GM21515 (cell line): Measurements from ENCODE around the gene BHLHA15.
"Not testable (repeated sequence)": the region's sequence is repeated elsewhere in the genome, so short reads cannot be mapped to it uniquely, and the experiment has no call there.

Experiments used
- ATAC-seq: cut with Tn5 transposase; IDR thresholded peaks from one replicate; pipeline ENCODE4 v1.9.1; 2021; ENCODE audit not compliant: unreplicated experiment

Gene BHLHA15

DNA sequence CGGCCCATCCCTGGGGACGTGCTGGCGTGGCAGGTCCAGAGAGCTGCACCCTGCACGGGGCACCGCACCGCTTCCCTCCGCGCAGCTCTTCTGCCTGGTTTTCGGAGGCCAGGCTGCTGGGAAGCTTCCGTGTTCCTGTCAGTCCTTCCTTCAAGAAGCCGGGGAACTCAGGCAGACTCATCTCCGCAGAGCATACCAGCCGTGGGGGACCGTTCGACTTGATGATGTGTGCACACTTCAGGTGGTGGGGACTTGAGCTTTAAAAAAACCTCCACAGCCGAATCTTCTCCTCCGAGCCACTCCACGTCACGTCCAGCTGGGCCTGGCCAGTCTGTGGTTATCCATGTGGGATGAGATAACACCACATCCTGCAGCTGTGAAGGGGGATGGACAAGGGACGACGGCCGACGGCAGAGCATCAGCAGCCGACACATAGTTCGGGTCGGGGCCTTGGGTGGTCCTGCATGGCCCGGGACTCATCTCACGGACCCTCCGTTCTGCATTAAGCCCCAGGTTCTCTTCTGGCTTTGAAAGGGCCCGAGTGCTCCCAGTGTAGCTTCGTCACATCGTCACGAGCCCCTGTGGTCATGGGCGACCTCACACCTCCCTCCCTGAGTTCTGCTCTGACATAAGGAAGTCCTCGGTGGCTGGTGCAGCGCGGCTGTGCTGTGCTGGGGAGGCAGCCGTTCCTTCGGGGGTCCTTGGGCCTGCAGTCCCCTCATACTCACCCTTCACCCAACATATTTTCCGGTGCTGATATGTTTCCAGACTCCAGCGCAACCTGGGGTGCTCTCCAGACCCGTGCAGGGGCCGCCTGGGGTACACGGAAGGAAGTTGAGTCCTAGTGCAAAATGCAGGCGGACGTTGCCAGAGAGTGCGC is 4.5 kb upstream of the BHLHA15 start:
- ATAC-seq, result no peak

DNA sequence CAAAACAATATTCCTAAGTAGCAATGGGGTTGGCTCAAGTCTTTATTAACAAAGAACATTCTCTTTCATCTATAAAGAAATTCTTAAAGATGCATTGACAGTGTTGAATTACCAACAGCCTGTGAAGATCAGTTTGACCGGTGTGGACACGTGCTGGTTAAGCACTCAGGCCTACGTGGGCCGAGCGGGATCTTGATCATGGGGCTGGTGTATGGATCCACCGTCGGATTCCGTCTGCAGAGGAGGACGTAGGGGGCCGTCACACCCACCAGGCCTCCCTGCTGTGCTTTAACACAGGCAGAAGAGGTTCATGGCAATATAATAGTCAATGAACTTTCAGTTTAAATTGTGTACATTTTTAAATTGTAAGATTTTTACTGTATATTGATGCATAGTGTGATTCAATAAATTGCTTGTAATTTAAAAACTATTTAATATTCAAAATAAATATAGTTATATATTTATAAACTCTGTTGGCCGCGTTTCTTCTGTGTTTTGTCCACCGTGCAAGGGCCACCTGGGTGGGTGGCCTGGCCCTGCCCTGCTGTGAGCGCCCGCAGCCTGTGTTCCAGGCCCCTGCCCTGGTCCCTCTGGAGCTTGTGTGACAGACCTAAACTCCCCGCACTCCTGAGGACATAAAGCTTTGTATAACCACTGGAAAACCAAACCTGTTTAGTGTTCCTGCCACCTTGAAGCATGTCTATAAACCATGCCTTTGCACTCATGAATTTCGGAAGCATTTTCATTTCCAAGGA is 1.9 kb upstream of the BHLHA15 start:
- no peak for ATAC-seq

DNA sequence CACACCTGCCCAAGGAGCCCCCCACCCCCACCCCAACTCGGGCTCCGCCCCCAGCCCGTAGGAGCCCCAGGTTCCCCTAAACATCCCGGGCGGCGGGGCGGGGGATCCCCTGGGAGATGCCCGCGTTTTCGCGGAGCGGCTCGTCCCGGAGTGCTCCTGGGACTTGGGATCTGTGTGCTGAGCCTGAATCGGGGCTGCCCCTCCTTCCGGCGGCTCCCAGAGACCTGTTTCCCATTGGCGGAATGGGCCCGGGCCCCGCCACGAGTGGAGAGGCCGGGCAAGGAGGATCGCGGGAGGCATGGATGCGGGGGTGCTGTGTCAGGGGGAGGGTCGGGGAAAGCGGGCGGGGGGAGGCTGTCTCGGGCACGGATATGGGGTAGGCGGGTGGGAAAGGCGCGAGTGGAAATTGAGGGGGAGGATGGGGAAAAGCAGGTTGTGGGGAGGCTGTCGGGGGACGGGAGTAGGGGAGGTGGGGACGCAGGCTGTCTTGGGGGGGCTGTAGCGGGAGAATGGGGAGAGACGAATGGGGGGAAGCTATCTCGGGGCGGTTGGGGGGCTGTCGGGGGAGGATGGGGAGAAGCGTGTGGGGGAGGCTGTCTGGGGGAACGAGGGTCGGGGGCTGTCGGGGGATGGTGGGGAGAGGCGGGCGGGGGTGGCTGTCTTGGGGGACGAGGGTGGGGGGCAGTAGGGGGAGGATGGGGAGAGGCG is 572 bp upstream of the BHLHA15 start:
- ATAC-seq, result no peak

DNA sequence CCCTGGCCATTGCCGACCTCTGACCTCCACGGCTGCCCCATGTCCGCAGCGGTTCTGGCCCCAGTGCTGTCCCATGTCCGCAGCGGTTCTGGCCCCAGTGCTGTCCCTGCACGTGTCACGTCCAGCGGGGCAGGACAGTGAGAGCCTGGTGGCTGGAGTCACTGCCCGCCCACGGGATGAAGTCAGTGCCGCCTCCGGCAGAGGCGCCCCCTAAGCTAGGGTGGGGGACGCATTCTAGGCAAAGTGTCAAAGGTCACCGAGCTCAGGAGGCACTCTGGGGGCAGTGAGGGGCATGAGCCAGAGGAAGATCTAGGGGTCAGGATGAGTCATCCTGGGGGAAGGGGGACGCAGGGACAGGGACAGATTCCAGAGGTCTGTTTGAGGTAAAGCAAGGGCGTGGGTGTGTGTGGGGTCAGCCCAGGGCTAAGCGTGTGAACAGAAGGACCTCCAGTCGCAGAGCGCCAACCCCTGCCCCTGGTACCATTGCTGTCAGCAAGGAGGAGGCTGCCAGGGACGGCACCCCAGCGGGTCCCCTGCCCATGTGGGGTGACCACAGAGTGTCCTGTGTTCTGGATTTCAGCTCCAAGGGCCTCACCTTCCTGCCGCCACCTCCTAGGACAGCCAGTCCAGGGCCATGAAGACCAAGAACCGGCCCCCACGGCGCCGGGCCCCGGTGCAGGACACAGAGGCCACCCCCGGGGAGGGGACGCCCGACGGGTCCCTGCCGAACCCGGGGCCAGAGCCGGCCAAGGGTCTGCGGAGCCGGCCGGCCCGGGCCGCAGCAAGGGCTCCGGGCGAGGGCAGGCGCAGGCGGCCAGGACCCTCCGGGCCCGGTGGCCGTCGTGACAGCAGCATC is 665 bp downstream of the BHLHA15 start:
- ATAC-seq, result no peak

DNA sequence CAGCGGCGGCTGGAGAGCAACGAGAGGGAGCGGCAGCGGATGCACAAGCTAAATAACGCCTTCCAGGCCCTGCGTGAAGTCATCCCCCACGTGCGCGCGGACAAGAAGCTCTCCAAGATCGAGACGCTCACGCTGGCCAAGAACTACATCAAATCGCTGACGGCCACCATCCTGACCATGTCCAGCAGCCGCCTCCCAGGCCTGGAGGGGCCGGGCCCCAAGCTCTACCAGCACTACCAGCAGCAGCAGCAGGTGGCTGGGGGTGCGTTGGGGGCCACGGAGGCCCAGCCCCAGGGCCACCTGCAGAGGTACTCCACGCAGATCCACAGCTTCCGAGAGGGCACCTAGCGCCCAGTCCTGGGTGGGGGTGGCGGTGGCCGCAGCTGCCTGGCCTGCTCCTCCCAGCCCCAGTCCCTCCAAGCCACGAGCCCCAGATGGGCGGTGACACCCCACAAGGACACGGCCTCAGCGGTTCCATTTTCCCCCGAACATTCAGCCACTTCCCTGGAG is 1.3 kb downstream of the BHLHA15 start:
- ATAC-seq, result no peak

DNA sequence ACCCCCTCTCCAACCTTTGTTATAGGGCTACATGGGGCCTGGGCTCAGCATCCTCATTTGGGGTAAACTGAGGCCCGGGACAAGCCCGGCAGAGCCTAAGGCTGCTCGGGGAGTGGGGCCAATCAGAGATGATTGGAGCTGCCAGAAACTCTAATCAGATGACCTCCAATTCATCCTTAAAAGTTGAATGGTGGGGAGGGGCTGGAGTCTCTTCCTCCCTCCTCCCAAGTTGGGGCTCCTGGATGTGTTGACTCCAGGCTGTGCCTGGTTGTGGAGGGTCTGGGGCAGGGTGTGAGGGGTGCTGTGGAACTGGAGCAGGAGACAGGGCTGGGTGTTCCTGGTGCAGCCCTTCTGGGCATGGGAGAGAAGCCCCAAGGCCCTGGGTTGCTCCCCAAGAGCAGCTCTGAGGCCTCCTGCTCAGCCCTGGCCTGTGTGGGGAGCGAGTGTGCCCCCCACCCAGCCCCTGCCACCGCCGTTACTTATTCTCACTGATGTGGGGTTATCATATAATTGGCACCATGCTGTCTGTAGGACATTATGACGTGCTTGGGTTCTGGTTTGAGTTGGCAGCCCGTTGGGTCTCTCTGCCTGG is 2.2 kb downstream of the BHLHA15 start:
- no peak for ATAC-seq

DNA sequence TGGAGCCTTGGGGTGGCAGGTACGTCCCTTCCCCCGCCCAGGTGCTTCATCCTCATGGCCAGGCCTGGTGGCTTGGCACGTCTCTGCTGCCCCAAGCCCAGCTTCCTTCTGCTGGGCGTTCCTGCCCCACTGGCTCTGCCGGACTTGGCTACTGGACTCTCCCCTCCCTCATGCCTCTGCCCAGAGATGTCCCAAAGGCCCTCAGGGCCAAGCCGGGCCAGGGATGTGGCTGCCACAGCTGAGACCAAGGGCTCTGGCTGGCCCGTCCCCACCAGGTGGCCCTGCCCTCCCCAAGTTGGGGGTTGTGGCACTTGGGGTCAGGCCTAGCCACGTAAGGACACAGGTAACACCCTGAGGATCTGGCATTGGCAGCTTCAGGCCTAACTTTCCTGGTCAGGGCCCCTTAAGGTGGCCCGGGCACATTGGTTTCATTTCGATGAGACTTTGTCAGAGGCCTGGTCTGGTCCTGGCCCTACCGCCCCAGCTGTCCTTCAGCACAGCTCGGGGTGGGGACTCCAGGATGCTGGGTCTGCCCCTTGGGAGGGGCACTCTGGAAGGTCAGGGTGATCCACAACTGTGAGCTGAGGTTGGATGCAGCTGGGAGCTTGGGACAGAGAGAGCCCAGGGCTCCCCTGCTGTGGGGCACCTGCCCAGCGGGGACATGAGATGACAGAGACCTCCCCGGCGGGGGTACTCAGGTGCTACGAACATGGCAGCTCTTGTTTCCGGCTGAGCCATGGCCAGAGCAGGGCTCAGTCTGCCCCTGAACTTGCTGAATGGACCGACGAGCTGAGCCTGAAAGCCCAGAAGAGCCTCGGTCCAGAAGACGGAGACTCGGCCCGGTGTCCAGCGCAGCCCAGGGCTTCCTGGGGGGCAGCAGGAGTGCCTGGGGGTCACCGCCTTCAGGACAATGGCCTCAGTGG is 2.9 kb downstream of the BHLHA15 start:
- ATAC-seq, result no peak

DNA sequence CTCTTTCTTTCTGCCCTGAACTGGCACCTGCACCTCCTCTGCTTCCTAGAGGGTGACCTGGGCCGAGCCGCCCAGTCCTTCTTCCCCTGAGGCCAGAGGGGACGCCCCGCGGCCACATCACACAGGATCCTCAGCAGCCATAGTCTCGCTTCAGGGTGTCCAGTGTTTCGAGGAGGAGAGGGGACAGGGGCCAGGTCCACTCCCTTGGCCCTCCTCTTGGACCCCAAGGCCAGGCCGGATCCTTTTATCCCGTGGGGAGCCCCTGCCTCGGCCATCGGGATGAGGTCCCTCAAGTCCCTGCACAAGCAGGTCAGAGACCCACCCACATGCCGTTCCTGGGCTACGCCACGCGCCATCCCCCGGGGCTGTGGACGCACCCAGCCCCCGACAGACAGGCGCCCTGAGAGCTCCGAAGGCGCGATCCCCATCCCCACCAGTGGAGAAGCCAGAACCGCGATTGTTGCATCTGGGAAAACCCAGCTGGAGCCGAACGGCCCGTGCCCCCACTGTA is 3.6 kb downstream of the BHLHA15 start:
- ATAC-seq, result no peak

DNA sequence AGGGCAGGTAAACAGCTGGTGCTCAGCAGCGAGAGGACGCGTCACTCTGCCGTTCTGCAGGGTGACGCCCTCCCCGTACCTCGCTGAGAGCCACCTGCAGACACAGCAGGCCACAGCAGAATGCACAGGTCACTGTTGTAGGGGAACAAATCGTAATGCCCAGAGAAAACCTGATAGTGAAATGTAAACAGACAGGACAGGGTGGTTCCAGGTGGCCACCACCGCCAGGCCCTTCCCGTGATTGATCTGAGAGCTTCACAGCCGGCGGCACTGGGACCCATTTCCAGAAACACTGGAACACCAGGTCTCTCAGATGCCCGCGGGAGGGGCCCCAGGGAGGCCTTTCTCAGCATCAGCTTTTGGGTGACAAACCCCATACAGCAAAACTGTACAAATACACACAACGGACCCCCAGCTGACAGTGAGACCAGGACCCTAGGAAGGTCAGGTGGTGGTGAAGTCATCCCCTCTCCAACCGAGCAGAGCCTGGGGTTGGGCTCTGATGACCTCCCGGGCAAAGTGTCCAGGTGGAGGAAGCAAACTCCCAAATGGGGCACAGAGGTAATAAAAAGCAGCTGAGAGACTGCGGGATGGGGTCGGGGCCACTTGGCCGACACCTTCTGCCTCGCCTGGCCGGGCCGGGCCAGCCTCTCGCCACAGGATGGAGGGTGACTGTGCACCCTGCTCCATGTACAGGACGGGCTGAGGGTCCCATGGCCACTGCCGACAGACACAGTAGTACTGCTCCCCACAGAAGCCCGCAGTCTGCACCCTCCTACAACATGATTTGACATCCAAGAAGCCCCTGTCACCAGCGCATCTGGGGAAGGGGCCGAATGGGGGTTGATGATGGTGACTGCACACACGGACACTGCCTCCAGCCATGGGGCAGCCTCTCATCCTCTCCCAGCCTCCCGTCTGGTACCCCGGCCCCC is 4.6 kb downstream of the BHLHA15 start:
- ATAC-seq, result no peak

DNA sequence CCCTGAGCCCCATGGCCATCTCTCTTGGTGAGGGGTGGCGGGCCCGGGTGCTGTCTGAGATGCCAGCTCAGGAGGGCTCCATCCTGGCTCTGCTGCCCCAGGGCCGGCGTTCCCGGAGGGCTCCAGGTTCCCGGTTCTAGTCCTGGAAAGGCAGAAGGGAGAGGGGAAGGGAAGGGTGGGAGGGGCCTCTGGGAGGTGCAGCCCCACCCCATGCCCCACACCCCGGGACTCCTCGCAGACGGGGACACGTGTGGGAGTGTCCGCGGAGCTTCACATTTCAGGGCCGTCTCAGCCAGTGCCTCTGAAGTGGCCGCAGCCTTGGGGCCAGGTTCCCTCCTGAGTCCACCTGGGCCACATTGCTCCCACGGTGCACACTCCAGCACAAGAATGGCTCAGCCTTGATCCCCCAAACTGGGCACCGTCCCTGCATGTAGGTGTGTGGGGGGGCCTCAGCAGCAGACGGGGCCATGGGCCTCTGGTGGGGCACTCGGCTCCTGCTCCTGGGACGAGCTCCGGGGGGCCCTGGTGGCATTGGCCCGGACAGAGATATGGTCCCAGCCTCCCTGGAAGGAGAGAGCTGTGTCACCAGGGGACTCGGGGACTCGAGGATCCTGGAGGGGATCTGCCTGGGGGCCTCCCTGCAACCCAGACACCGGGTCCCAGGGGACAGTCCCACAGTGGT is 5.8 kb downstream of the BHLHA15 start:
- ATAC-seq, result no peak

DNA sequence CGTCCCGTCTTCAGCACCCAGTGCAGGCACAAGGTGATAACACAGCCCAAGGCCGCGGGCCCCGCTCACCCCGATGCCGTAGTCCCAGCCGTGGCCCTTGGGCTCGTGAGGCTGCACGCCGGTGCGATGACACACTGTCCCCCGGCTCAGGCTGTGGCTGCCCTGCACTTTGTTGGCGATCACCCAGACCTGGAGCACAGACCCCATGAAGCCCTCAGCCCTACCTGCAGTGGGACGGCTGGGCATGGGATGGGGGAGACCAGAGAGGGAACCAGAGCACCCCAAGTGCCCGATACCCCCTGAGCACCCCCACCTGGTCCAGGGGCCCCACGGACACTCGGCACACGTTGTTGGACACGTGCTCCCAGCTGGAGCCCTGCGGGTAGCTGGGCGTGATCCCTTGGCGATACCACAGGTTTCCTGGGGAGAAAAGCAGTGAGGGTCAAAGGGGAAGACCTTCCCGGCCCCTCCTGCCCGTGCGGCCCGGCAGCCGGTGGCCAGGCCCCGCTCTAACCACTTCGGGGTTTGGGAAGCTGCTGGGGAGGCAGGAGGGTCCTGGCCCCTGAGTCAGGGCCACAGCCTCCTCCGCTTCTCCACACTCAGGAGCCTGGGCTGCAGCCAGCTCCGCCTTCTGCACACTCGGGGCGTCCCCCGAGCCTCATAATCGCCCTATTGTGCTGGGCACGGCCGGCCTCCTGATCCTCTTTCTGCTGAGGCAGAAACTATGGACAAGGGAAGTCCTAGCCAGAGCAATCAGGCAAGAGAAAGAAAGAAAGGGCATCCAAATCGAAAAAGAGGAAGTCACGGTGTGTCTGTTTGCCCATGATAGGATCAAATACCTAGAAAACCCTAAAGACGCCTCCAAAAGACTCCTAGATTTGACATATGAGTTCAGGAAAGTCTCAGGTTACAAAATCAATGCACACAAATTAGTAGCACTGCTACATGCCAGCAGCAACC is 6.7 kb downstream of the BHLHA15 start:
- ATAC-seq, result no peak

DNA sequence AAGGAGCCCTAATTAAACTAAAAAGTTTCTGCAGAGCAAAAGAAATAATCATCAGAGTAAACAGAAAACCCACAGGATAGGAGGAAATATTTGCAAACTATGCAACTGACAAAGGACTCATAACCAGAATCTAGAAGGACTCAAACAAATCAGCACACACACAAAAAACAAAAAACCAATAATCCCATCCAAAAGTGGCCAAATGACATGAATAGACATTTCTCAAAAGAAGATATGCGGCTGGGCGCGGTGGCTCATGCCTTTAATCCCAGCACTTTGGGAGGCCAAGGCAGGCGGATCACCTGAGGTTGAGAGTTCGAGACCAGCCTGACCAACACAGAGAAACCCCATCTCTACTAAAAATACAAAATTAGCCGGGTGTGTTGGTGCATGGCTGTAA is 8.1 kb downstream of the BHLHA15 start:
- not testable (repeated sequence) for ATAC-seq

DNA sequence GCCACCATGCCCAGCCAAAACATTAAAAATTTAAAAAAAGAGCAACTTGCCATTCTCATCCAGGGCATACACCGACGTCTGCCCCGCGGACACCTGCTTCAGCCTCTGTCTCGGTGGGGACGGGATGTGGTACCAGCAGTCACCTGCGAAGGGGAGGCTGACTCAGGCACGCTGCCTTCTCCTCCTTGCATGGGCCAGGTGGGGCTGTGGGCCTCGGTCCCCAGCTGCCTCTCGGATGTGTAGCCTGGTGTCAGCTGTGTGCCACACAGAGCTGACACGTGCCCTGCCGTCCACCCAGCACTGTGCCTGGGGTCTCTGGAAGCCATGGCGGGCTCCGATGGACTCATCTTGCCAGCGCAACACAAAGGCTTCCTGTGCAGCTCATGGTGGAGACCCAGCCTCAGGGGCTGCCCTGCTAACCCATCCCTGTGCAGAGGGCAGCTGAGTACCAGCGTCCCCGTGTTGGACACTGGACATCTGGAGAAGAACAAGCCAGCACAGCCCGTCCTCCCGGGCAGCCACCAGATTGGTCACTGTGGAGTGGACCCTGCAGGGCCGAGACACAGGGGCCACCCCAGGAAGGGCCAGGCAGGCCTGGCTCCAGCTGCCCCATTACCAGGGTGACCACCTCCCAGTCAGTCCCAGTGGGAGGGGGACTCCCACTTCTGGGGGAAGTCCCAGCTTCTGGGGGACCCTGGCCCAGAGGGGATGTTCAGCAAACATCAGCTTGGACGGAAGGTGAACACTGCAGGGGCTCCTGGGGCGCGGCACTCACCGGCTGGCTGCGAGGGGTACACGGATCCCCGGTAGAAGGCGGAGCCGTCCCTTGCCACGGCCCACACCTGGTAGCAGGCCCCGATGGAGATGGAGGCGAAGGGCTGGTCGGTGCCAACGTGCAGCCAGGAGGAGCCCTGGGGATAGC is 10.6 kb downstream of the BHLHA15 start:
- ATAC-seq, result no peak

DNA sequence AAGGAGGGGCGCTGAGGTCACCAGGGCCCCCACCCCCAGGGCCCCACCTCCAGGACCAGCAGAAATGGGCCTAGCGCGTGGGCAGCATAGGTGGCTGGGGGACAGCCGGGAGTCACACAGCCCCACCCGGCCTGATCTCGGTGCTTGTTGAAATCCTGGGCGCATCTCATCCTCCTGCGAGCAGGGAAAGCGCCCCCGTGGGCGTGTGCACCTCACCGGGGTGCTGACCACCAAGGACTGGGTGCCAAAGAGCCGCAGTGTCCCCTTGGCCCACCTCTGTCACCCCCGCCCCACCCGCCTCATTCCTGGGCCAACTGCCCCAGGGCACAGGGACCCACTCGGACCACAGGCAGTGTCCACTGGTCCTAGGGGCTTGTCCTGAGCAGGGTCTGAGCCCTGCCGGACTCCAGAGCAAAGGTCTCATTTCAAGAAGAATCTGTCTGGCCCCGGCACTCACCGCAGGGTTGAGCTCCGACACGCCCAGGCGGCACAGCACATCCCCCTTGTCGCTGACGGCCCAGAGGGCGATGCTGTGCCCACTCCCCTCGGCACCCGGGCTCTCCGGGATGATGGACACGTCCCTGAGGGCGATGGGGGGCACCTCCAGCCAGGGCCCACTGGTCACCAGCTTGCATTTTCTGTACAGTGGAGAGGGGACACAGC is 11.4 kb downstream of the BHLHA15 start:
- no peak for ATAC-seq
